Stimulated activated CD8-positive, alpha-beta memory T cell treated with anti-CD3 and anti-CD28 coated beads, Interleukin-12 subunit alpha, Interleukin-12 subunit beta, amount 100 ng/mL, for 24 hours (primary cell): ENCODE data around the gene TMPRSS11D.

Experiments
- DNase-seq: peaks from one replicate; pipeline ENCODE4 v3.0.0-alpha.2; 2020; ENCODE audit errors: extremely low read depth

Gene TMPRSS11D

DNA sequence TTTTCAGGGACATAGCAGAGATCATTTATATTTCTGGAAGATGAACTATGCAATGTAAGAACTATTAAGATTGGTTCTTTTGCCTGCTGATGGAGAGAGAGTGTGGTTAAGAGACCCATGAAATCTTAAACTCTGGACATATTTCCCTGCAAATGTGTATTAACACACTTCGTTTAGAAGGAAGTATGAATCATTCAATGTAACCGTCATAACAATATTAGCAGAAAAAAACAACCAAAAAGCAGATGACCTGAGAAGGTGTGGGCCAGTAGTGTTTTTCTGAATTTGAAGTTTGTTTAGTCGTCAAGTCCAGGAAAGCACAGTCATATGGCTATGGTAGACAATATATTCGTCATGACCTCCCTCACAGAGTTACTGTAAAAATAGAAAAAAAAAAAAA is 2.5 kb upstream of the TMPRSS11D start:
- DNase-seq: no peak

DNA sequence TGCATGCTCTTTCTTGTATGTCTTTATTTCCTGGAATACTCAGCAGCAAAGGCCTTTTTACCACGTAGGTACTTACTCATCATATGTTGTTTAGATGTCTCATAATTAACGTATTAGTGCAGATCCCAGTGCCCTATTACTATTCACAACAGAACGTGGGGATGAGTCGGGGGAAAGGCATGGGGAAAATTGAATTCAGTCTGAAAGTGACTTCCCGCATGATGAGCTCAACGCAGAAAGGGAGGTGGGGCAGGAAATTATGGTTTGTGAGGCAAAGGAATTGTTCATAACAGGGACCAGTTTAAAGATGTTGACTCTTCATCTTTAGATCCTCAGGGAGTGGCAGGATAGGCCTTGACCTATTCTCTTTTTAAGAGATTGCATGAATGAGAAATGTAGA is 2.0 kb upstream of the TMPRSS11D start:
- DNase-seq: no peak

GRCh38 chr4:67884701-67885100 is 899 bp upstream of the TMPRSS11D start:
- no peak for DNase-seq

GRCh38 chr4:67883458-67883857 is 344 bp downstream of the TMPRSS11D start:
- no peak for DNase-seq

DNA sequence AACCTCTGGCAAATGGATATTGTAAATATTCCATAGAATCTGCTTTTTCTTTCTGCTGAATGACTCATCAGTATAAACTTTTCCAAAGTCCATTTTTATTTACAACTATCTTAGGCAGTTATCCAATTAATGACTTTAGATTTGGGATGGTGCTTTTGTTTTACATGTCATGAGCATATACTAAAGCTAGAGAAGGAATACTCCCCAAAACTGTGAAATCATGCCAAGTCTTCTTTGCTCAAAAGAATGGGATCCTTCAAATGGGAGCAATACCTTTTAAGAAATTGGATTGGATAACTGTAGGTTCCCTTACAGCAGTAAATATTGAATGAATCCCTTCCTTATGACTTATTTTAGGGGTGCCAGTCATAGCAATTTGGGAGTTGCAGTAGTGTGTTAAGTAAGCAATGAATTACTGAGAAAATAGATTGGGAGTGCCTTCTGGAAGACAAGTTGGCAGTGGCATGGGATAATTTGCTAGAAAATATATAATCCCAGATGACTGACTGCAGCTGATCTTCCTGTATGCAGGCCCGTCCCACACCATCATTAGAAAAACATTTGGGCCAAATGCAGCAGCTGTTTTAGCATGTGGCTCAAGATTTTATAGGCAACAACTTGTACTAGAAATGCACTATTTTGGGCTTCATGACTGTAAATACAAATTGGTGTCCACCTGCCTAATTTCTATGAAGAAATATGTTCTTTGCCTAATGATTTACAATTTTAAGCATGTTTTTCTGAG is 2.8 kb downstream of the TMPRSS11D start:
- DNase-seq: no peak

- no peak for DNase-seq
Measured at GRCh38 chr4:67879486-67879885, 4.3 kb downstream of the TMPRSS11D start.

DNA sequence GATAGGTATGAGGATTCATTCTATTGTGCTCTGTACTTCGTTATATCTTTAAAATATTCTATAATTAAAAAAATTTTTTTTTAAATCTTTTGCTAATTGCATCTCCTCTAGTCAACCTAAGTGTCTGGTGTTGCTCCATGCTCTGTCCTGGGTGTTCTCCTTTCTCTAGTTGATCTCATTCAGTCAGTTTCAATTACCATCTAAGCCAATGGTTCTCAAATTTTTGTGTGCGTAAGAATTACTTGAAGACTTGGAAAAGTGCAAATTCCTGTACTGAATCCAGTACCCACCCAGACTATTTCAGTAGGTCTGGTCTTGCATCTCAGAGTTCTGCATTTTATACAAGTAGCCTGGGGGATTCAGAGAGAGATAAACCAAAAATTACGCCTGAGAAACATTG is 6.7 kb downstream of the TMPRSS11D start:
- DNase-seq: no peak

- no peak for DNase-seq
Measured at GRCh38 chr4:67874986-67875385, 8.8 kb downstream of the TMPRSS11D start.

DNA sequence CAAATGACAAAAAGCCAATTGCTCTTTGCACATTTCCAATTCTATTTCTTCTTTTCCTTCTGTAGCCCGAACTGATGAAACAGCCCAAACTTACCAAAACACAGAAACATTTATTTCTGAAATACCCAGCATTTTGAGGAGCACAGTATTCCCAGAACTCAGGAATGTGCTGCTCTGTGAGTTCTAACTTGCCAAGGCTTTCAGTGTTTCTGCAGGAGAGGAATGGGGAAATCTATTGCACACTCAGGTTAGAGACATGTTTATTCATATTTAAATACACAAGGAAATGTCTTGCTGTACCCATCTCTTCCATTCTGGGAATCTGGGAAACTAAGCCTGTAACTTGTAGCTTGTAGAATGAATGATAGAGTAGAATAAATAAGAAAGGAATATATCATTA is 10.7 kb downstream of the TMPRSS11D start:
- no peak for DNase-seq

DNA sequence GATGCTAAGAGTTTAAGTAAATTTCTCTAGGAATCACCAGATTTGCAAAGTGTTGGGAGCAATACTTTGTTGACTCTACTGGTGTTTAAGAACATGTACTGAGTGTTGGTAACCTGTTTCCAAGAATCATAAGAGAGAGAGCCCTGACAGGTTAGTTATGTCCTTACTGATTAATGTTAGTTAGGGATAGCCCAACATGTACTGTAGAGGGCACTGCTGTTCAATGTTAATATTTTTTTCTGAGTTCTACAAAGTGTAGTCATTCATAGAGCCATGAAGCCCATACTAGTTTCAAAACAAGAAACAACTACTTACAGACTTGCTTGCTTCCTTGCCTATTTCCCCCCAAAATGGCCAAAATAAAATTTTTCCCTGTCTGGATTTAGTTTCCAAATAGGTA is 11.9 kb downstream of the TMPRSS11D start:
- no peak for DNase-seq

GRCh38 chr4:67869580-67870190 is 14.1 kb downstream of the TMPRSS11D start:
- no peak for DNase-seq

DNA sequence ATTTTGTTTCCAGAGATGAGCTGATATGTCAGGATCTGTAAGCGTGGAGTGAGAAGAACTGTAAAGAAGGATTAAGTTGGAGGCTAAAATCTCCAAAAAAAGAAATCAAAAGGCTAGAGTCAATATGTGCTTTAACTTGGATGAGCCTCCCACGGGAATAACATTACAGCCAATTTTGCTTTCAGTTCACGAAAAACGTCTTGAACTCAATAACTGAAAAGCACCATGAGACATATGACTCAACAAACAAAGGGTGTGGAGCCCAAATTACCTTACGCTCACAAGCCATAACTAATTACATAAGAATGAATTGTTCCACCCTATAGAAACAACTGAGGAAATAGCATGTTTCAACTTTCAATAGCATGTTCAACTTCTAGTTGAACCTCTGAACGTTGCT is 22.3 kb downstream of the TMPRSS11D start:
- no peak for DNase-seq

- no peak for DNase-seq
Measured at GRCh38 chr4:67853336-67853735, 30.5 kb downstream of the TMPRSS11D start.

DNA sequence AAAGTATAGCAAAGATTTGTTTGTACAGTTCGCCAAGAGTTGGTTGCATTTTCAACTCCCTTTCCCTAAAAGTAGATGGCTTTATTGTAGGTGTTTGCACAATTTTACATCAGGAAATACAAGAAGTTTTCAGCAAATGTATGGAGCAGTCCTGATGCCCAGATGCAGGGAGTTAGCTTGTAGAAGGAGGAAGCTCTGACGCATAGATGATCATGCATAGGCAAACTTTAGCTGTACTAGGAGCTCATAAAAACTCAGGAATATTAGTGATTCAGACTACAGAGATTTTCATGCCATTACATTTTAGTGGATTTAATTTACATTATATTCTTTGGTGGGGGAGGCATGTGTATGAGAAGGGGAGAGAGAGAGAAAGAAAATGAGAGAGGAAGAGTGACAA is 62.9 kb downstream of the TMPRSS11D start:
- DNase-seq: no peak

DNA sequence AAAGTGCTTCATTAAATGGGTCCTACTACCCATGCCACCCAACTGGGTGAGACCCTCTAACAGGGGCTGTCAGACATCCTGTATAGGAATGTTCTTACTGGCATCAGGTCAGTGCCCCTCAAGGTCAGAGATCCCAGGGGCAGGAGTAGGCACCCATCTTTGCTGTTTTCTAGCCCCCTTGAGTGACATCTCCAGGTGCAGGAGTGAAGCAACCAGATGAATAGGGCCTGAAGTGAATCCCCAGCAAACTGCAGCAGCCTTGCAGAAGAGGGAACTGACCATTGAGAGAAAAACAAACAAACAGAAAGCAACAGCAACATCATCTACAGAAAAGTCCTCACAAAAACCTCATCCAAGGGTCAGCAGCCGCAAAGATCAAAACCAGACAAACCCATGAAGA is 73.8 kb downstream of the TMPRSS11D start:
- no peak for DNase-seq

DNA sequence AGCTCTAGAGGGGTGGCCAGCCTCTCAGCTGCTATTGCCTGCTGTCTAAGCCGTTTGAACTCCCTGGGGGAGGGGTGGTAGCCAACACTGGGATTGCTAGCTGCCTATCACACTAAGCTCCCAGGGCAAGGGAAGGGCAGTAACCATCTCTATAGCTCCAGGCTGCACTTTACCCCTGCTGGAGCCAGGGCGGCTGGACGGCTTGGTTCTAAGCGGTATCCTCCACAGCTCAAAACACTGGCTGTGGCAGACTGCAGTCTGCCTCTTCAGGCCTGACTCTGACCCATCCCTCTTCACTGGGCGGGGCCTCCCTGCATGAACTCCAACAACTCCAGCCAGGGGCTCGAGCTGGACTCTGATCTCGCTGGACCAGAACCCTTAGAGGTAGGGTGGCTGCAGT is 74.3 kb downstream of the TMPRSS11D start:
- no peak for DNase-seq

DNA sequence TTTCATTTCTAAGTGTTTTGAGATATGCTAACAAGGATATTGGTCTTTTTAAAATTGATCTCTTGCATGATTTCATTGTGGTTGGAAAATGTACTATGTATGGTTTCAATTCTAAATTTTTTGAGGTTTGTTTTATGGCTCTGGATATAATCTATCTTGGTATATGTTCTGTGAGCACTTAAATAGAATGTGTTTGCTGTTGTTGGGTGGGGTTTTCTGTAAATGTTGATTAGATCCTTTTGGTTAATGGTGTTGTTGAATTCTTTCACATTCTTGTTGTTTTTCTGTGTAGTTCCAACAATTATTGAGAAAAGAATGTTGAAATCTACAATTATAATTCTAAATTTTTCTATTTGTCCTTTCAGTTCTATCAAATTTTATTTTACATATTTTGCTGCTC is 87.0 kb downstream of the TMPRSS11D start:
- no peak for DNase-seq

DNA sequence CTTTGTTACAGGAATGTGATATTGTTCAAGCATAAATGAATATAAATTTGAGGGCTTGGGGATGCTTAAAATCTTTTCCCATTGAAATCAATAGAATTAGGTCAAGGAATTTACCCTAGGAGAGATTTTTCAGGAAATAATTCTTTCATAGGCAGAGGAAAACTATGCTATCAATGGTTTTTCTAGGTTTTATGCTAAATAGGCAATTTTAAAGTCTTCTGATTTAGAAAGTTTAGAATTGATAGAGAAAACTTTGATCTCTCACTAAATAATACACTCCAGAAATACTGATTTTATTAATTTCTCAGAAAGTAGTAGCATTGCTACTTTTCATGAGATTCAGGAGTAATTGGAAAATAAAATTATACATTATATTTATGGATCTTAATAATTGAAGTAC is 93.1 kb downstream of the TMPRSS11D start:
- DNase-seq: no peak

DNA sequence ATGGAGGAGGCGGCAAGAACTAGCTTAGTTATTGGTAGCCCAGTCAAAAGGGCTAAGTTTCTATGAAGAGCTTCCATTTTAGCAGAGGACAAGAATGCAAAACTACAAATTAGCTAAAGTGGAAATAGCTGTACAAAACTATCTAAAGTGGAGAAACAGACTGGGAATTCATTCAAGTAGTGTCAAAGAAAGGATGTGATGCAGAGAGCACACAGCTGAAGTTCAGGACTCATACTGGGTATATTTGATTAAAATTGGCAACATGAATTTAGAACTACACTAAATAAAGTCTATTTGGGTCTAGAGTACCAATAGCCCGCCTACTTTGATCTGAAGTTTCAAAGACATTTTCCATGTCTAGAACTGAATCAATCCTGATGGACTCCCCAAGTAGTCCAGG is 96.5 kb downstream of the TMPRSS11D start:
- no peak for DNase-seq

GRCh38 chr4:67785528-67785927 is 98.3 kb downstream of the TMPRSS11D start:
- DNase-seq: no peak

DNA sequence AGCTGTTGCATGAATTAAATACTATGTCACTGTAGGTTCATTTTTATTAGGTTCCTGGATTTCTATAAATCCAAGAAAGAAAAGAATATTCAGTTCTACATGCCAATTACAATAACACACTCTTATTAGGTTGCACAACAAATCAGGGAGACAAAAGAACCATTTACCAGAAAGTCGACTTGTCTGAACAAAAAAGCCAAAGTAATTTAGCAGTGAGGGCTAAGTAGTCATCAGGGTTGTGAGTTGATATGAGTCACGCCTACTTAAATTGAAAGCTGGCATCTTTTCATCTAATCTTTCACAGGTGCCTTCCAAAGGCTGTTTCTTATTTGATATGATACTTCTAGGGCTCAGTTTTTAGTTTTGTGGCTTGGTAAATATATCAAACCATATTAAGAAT is 104.2 kb downstream of the TMPRSS11D start:
- no peak for DNase-seq

DNA sequence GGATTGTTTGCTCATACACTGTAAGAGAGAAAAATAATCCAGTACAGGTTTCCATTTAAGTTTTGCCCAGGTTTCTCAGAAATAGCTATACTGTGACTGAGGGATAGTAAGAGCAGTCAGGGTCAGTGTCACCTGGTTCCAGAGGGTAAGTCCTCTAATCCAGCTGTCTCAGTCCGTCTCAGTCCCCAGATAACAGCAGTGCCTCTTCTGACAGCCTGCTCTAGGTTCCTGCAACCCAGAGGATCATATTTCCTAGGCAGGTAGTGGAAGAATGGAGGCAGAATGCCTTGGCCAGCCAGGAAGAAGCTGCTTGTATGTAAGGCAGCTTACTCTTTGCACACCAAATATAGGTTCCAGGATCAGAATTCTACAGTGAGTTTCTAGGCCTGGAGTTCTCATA is 107.1 kb downstream of the TMPRSS11D start:
- no peak for DNase-seq
